HepG2 (cell line): ENCODE data around the gene TLE2. TPM values are rescaled to one million over a fixed set of nuclear protein-coding genes. Genes with fewer than 3 reads are reported as not detected.

Source experiments
- ATAC-seq: fragments of 200-7000 bp; cut with Tn5 transposase; 3 replicates; pipeline ENCODE4 v1.9.1; 2020; ENCODE audit warnings: mild to moderate bottlenecking, moderate library complexity
- BruUV-seq: library from RNA; stranded (reverse); fragments of 400-500 nt; replicated peaks from 2 replicates; lab custom pipeline; 2021; lab: Mats Ljungman, UMichigan
- CTCF ChIA-PET: fragments of 300-600 bp; formaldehyde crosslinking; extraction: SDS; loops from one replicate; lab custom pipeline; 2021; ENCODE audit warnings: low total read pairs, inconsistent platforms, low intra/inter-chr PET ratio; lab: Yijun Ruan, JAX
- POLR2A ChIA-PET: fragments of 350-600 bp; sonication (Branson Sonifier 250); formaldehyde crosslinking; loops from one replicate; lab custom pipeline; 2020; ENCODE audit warnings: antibody characterized with exemption, inconsistent platforms; lab: Yijun Ruan, JAX
- DNase-seq: peaks from one replicate; pipeline ENCODE4 v3.0.0-alpha.2; 2015; ENCODE audit warnings: low spot score
- FAIRE-seq: peaks from 3 replicates; lab custom pipeline; 2011; peaks lifted over from hg19 to GRCh38; lab: Jason Lieb, UNC
- H2AFZ ChIP-seq: one replicate; pipeline ENCODE4 v1.6.1; 2011; ENCODE audit warnings: low read length, inconsistent platforms
- H3K27ac ChIP-seq: fragments of 300-600 bp; 3 replicates; pipeline ENCODE4 v1.8.0; 2011; ENCODE audit warnings: mixed run types, mild to moderate bottlenecking, mixed read lengths, low read length, inconsistent platforms; ENCODE audit not compliant: insufficient read depth; ENCODE audit errors: extremely low read length
- H3K27me3 ChIP-seq, 2 experiments: fragments of 200-600 bp in 1 of 2; 2 replicates in 1 of 2; 3 replicates in 1 of 2; pipeline versions ENCODE4 v1.6.0 to v1.8.0; 2011; ENCODE audit warnings: low read length in 2 of 2, mild to moderate bottlenecking in 2 of 2, moderate library complexity in 2 of 2, inconsistent platforms in 1 of 2; ENCODE audit not compliant: insufficient read depth in 2 of 2, control insufficient read depth in 1 of 2
- H3K36me3 ChIP-seq, 2 experiments: fragments of 200-600 bp in 1 of 2; replicated peaks in 1 of 2; 2 replicates in 1 of 2; 3 replicates in 1 of 2; pipeline versions ENCODE4 v1.5.1 to v1.8.0; 2011; ENCODE audit warnings: low read length in 2 of 2, inconsistent platforms in 1 of 2; ENCODE audit not compliant: insufficient read depth in 2 of 2, control insufficient read depth in 1 of 2
- H3K4me1 ChIP-seq: 2 replicates; pipeline ENCODE4 v1.5.1; 2012; ENCODE audit warnings: low read length, inconsistent platforms; ENCODE audit not compliant: insufficient read depth
- H3K4me2 ChIP-seq: 2 replicates; pipeline ENCODE4 v1.6.0; 2011; ENCODE audit warnings: low read depth, low read length, inconsistent platforms
- H3K4me3 ChIP-seq, 3 experiments: fragments of 200-600 bp in 1 of 3; sonication (generic), shearing (Covaris generic) in 1 of 3; replicated peaks in 1 of 3; 2 replicates each; pipeline ENCODE4 v1.5.1; 2011 to 2016; ENCODE audit warnings: low read length in 3 of 3, inconsistent platforms in 2 of 3, low read depth in 2 of 3, mild to moderate bottlenecking in 2 of 3, control low read depth in 1 of 3, mixed read lengths in 1 of 3; ENCODE audit not compliant: insufficient read depth in 1 of 3
- H3K79me2 ChIP-seq: one replicate; pipeline ENCODE4 v1.6.1; 2011; ENCODE audit warnings: low read length, inconsistent platforms; ENCODE audit not compliant: insufficient read depth
- H3K9ac ChIP-seq: 2 replicates; pipeline ENCODE4 v1.6.0; 2011; ENCODE audit warnings: mild to moderate bottlenecking, low read depth, low read length, inconsistent platforms; ENCODE audit not compliant: insufficient read depth
- H3K9me3 ChIP-seq: 2 replicates; pipeline ENCODE4 v1.5.1; 2012; ENCODE audit warnings: mild to moderate bottlenecking, low read length
- H4K20me1 ChIP-seq: 2 replicates; pipeline ENCODE4 v1.6.0; 2011; ENCODE audit warnings: inconsistent platforms, mild to moderate bottlenecking, low read length, moderate library complexity; ENCODE audit not compliant: insufficient read depth
- BHLHE40 ChIP-seq: IDR thresholded peaks from 2 replicates; pipeline ENCODE4 v1.6.1; 2011; ENCODE audit warnings: low read length, improper control_type of control experiment
- ETV6 ChIP-seq: sonication (generic); formaldehyde crosslinking; conservative IDR thresholded peaks from 2 replicates; pipeline ENCODE4 v1.4.0; 2020; ENCODE audit warnings: missing genetic modification reagents
- FOXP1 ChIP-seq, 2 experiments: fragments of 450-650 bp in 1 of 2; IDR thresholded peaks; 2 replicates each; pipeline ENCODE4 v1.6.1; 2017 to 2018; ENCODE audit warnings: antibody characterized with exemption in 1 of 2
- HNF1B ChIP-seq: sonication (generic); formaldehyde crosslinking; IDR thresholded peaks from 2 replicates; pipeline ENCODE4 v1.5.1; 2020; ENCODE audit warnings: mild to moderate bottlenecking, moderate library complexity, missing genetic modification reagents
- KDM6A ChIP-seq: IDR thresholded peaks from 2 replicates; pipeline ENCODE4 v1.6.1; 2016; ENCODE audit warnings: low read depth
- KLF11 ChIP-seq: IDR thresholded peaks from 2 replicates; pipeline ENCODE4 v1.6.1; 2016; ENCODE audit warnings: missing compliant biosample characterization
- TBX2 ChIP-seq: sonication (generic); formaldehyde crosslinking; IDR thresholded peaks from 2 replicates; pipeline ENCODE4 v1.5.0; 2020; ENCODE audit warnings: missing genetic modification reagents, mild to moderate bottlenecking, borderline replicate concordance
- TEAD3 ChIP-seq: optimal IDR thresholded peaks from 2 replicates; pipeline ENCODE3; 2016; ENCODE audit warnings: borderline replicate concordance
- ZBTB34 ChIP-seq: sonication (generic); formaldehyde crosslinking; IDR thresholded peaks from 2 replicates; pipeline ENCODE4 v1.8.0; 2022; ENCODE audit warnings: mild to moderate bottlenecking, missing genetic modification reagents
- ZNF143 ChIP-seq: sonication (generic); formaldehyde crosslinking; IDR thresholded peaks from 2 replicates; pipeline ENCODE4 v1.4.0; 2020; ENCODE audit warnings: missing genetic modification reagents
- ZNF280B ChIP-seq: sonication (generic); formaldehyde crosslinking; IDR thresholded peaks from 2 replicates; pipeline ENCODE4 v1.5.0; 2020; ENCODE audit warnings: missing genetic modification reagents, mild to moderate bottlenecking, borderline replicate concordance
- ZNF605 ChIP-seq: sonication (generic); formaldehyde crosslinking; IDR thresholded peaks from 2 replicates; pipeline ENCODE4 v1.8.0; 2022; ENCODE audit warnings: mild to moderate bottlenecking, missing genetic modification reagents
- in situ Hi-C: cut with HindIII; loops from 2 replicates; pipeline ENCODE4 v1.10.0; 2017; ENCODE audit warnings: low pct_unique_long_range_greater_than_20kb; ENCODE audit not compliant: extremely low pct_ligation_motif_present
- intact Hi-C: fragments of 100-400 bp; cut with micrococcal nuclease; formaldehyde crosslinking; loops from one replicate; pipeline ENCODE4 v1.10.0; 2022; ENCODE audit not compliant: unreplicated experiment
- polyA plus RNA-seq, 8 experiments: library from polyadenylated mRNA; depleted of rRNA in 3 of 8; stranded (reverse) in 7 of 8; unstranded in 1 of 8; fragments of >200 nt; fragmentation: Illumina TruSeq in 4 of 8; extraction: Trizol in 4 of 8; gene quantifications; 2 replicates each; pipeline versions ENCODE4 v1.2.1 to v1.2.3, GENCODE V29; 2011 to 2016; ENCODE audit warnings: low read depth in 4 of 8, missing spikeins in 1 of 8, mixed read lengths in 1 of 8; ENCODE audit not compliant: insufficient read depth in 1 of 8
- total RNA-seq, 5 experiments: library from RNA; depleted of rRNA; stranded (reverse); fragments of >200 nt; fragmentation: Illumina TruSeq; extraction: Trizol; gene quantifications; 2 replicates each; pipeline ENCODE4 v1.2.3, GENCODE V29; 2016; ENCODE audit warnings: low read depth in 1 of 5
- TF ChIP-seq, protein P1 (sequence below): sonication (generic); formaldehyde crosslinking; IDR thresholded peaks from 2 replicates; pipeline ENCODE4 v1.5.1; 2020; ENCODE audit warnings: mild to moderate bottlenecking, missing genetic modification reagents, borderline replicate concordance
- TF ChIP-seq, protein P2 (sequence below): IDR thresholded peaks from 2 replicates; pipeline ENCODE4 v1.6.1; 2016; ENCODE audit warnings: missing genetic modification reagents, missing compliant biosample characterization

The TLE2 gene
- total and polyA plus RNA-seq, 2 of the 13 experiments (the other 11 are each of a cell fraction or from before 2014, with no cell fraction given), result 0.07 to 0.81 TPM

DNA sequence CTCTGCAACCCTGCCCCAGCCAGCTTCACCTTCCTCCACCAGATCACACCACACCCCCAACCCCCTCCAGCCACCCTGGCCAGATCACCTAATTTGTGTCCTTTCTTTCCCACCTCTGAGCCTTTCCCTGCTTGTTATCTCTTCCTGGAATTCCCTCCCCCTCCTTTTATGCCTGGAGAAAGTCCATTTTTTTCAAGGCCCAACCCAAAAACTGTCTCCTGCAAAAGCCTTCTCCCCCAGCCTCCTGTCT is 5.3 kb upstream of the TLE2 start:
- in situ Hi-C loops, result no loop called here
- H3K4me3 ChIP-seq, result peak overlapping the region; percentile 64 to 78 (median 72); a peak in 4 of 6 replicates

More for the DNA sequence above, 5.3 kb upstream of the TLE2 start:
- POLR2A ChIA-PET, result interaction anchor here (1.5 to 1.6 kb wide), 2 partner anchors 9 to 74 kb away, joined by 3 read pairs; no protein-coding TSS in a partner anchor
- no peak for DNase-seq
- H3K4me2 ChIP-seq, result peak overlapping the region; percentile 98
- H3K9ac ChIP-seq, result peak overlapping the region; percentile 74
- no peaks in the 10 kb centered on the region for H3K9me3 ChIP-seq
- CTCF ChIA-PET, result no interaction called here
- intact Hi-C loops, result no loop called here
- peak overlapping the region; percentile 66 for H3K27ac ChIP-seq
- no peaks in the 10 kb centered on the region for H3K79me2 ChIP-seq
- H3K4me1 ChIP-seq, result peaks cover 70% of the 10 kb centered on the region
- BruUV-seq, result no TSS peak
- H4K20me1 ChIP-seq, result no peaks in the 10 kb centered on the region
- no peak for ATAC-seq
- TF ChIP-seq, protein P1, sequence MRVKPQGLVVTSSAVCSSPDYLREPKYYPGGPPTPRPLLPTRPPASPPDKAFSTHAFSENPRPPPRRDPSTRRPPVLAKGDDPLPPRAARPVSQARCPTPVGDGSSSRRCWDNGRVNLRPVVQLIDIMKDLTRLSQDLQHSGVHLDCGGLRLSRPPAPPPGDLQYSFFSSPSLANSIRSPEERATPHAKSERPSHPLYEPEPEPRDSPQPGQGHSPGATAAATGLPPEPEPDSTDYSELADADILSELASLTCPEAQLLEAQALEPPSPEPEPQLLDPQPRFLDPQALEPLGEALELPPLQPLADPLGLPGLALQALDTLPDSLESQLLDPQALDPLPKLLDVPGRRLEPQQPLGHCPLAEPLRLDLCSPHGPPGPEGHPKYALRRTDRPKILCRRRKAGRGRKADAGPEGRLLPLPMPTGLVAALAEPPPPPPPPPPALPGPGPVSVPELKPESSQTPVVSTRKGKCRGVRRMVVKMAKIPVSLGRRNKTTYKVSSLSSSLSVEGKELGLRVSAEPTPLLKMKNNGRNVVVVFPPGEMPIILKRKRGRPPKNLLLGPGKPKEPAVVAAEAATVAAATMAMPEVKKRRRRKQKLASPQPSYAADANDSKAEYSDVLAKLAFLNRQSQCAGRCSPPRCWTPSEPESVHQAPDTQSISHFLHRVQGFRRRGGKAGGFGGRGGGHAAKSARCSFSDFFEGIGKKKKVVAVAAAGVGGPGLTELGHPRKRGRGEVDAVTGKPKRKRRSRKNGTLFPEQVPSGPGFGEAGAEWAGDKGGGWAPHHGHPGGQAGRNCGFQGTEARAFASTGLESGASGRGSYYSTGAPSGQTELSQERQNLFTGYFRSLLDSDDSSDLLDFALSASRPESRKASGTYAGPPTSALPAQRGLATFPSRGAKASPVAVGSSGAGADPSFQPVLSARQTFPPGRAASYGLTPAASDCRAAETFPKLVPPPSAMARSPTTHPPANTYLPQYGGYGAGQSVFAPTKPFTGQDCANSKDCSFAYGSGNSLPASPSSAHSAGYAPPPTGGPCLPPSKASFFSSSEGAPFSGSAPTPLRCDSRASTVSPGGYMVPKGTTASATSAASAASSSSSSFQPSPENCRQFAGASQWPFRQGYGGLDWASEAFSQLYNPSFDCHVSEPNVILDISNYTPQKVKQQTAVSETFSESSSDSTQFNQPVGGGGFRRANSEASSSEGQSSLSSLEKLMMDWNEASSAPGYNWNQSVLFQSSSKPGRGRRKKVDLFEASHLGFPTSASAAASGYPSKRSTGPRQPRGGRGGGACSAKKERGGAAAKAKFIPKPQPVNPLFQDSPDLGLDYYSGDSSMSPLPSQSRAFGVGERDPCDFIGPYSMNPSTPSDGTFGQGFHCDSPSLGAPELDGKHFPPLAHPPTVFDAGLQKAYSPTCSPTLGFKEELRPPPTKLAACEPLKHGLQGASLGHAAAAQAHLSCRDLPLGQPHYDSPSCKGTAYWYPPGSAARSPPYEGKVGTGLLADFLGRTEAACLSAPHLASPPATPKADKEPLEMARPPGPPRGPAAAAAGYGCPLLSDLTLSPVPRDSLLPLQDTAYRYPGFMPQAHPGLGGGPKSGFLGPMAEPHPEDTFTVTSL, result peak; percentile 26; the same call in 1 of the 2 replicates
- TF ChIP-seq ZNF143, result no peak
- TF ChIP-seq ZNF605 (CRISPR knock-in tag), result no peak
- no peak for TF ChIP-seq KLF11
- TF ChIP-seq KDM6A, result 0 out of 2 replicates have a peak, but pooled peaks have one; percentile 24
- no peak for TF ChIP-seq BHLHE40
- no peak for TF ChIP-seq ZNF280B (CRISPR knock-in tag)
- TF ChIP-seq FOXP1 (IDR thresholded peaks at IDR 0.05), result no peak
- 0 out of 2 replicates have a peak, but pooled peaks have one; percentile 16 for TF ChIP-seq FOXP1 (CRISPR knock-in tag; IDR thresholded peaks at IDR 0.05)
- TF ChIP-seq, protein P2, sequence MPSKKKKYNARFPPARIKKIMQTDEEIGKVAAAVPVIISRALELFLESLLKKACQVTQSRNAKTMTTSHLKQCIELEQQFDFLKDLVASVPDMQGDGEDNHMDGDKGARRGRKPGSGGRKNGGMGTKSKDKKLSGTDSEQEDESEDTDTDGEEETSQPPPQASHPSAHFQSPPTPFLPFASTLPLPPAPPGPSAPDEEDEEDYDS (CRISPR knock-in tag), result 0 out of 2 replicates have a peak, but pooled peaks have one; percentile 12
- 0 out of 2 replicates have a peak, but pooled peaks have one; percentile 4 for TF ChIP-seq TBX2 (CRISPR knock-in tag)
- 0 out of 2 replicates have a peak, but pooled peaks have one; percentile 43 for TF ChIP-seq HNF1B (CRISPR knock-in tag)
- TF ChIP-seq ETV6 (CRISPR knock-in tag), result no peak
- TF ChIP-seq TEAD3 (CRISPR knock-in tag), result peak; percentile 7
- TF ChIP-seq ZBTB34 (CRISPR knock-in tag), result 0 out of 2 replicates have a peak, but pooled peaks have one; percentile 32
- no peak for FAIRE-seq
- H3K36me3 ChIP-seq, result no peaks in the 10 kb centered on the region
- peaks cover 3 to 29% of the 10 kb centered on the region in 2 experiments; a peak in 3 of 5 replicates for H3K27me3 ChIP-seq
- no peak overlapping the region for H2AFZ ChIP-seq
